CD1c-positive myeloid dendritic cell (primary cell): ENCODE results near the gene RPL37.
"Not testable (repeated sequence)": the region's sequence is repeated elsewhere in the genome, so short reads cannot be mapped to it uniquely, and the experiment has no call there.

Experiments
- DNase-seq: peaks from one replicate; pipeline ENCODE4 v3.0.0-alpha.2; 2016; ENCODE audit errors: extremely low spot score

The RPL37 gene

DNA sequence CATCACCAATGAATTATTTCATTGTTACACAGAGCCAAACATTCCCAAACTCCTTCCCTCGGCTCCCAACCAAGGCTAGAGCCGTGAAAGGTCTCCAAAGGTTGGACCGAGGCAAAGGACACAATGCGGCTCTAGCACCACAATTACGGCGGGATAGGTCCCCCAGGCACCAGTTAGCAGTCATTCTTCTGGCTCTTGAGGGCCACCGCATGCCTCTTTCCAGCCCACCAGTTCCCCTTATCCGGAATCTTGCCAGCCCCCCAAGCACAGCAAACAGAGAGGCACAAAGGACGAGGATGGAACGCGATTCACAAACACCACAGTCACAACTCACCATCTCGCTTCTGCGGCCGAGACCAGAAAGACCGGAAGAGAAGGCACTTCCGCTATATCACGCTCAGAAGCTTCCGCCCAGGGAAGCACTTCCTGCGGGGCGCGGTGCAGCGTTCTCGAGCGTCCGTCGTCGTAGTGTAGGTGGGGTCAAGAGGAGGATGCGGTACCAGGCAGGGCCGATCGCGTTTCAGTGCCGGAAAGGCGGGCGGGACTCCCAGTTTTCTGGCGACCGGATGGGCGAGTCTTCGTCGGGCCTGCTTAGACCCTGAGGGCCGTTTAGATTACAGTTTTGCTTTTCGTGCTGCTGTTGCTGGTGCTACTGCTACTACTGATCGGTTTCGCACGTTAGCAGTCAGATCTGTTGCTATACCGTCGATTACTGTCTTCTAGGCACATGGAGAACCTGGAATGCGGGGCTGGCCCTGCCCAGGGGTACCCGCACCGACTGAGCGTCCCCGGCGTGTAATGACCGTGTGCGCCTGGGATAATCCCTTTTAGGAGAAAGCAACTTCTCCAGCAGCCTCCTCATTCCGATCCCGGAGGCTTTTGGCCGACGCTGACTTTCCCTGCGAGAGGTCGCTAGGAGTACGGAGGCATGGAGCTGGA is at the start of gene RPL37:
RPL37 (minus strand) TSS at position 374 of the 939 bp plus-strand sequence; CDS start at position 337, 37 bp downstream.
- peak; percentile 96 for DNase-seq

- not testable (repeated sequence) for DNase-seq
Measured at GRCh38 chr5:40883051-40883450, 48.0 kb upstream of the RPL37 start.

GRCh38 chr5:40882291-40882690 is 47.3 kb upstream of the RPL37 start:
- DNase-seq: no peak

GRCh38 chr5:40879163-40879942 is 44.3 kb upstream of the RPL37 start:
- peak; percentile 55 for DNase-seq

DNA sequence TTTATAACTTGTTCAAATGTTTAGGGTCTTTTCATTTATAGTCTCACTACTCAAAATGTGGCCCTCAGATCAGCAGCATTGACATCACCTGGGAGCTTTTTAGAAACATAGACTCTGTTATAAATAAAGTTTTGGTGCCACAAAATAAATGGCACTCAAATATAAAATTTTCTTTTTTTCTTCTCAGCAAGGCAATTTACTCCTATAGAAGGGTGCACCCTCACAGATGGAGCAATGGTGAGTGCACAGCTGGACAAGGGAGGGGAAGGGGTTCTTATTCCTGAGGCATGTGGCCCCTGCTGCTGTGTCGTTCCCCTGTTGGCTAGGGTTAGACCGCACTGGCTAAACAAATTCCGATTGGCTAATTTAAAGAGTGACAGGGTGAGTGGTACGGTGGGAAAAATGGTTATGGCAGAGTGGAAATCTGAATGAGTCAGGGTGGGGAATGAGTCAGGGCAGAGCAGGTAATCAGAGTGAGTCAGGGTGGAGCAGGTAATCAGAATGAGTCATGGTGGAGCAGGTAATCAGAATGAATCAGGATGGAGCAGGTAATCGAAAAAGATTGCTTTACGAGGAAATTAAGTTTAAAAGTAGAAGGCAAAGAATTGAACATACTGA is 42.5 kb upstream of the RPL37 start:
- no peak for DNase-seq

- no peak for DNase-seq
Measured at GRCh38 chr5:40875958-40876357, 40.9 kb upstream of the RPL37 start.

DNA sequence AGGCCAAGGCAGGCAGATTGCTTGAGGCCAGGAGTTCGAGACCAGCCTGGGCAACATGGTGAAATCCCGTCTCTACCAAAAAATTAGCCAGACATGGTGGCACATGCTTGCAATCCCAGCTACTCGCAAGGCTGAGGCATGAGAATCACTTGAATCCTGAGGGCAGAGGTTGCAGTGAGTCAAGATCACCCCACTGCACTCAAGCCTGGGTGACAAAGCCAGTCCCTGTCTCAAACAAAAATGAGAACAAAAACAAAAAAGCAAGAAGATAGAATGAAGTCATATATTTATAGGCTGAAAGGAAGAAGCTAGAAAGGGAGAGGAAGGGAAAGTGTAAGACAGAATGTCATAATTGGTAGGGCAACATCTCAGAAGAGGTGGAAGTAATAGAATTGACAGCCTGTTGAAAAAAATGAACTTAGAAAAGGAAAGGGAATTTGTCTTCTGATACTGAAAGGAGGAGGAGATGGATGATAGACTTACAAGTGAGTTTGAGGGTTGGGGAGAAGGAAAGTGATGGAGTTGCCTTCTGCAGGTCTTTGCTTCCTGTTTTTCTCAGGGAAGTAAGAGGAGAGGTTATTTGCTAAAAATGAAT is 38.4 kb upstream of the RPL37 start:
- DNase-seq: no peak

- DNase-seq: not testable (repeated sequence)
Measured at GRCh38 chr5:40872253-40872652, 37.2 kb upstream of the RPL37 start.

DNA sequence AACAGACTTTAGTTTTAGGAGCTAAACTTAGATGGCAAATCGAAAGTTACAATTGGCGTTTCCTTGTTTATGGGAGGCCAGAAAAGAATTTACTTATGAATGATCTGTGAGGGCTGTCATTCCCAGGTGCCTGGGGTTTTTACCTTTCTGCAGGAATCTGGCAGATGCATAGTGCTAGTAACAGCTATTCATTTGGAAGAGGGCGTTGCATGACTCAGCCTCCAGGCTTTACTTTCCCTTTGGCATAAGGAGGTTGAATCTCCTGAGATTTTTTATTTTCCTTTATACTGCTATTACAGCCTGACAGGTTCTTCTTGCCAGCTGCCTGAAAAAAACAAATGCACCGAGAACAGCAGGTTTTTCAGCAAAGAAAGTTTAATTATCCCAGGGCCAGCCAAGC is 36.2 kb upstream of the RPL37 start:
- DNase-seq: no peak

DNA sequence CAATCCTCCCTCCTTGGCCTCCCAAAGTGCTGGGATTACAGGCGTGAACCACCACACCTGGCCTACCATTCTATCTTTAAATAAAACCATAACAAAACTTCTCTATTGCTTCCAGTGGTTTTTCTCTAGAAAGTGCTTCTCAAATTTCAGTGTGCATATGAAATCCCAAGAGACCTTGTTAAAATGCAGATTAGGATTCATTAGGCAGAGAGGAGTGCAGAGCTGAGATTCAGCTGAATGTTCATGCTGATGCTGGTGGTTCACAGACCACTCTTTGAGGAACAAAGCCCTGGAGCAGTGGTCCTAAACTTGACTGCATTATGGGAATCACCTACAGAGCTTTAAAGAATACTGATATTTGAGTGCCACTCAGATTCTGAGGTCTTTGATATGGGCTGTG is 34.4 kb upstream of the RPL37 start:
- no peak for DNase-seq

GRCh38 chr5:40866844-40867243 is 31.8 kb upstream of the RPL37 start:
- DNase-seq: no peak

- not testable (repeated sequence) for DNase-seq
Measured at GRCh38 chr5:40865004-40865403, 30.0 kb upstream of the RPL37 start.

GRCh38 chr5:40860711-40861110 is 25.7 kb upstream of the RPL37 start:
- DNase-seq: no peak

DNA sequence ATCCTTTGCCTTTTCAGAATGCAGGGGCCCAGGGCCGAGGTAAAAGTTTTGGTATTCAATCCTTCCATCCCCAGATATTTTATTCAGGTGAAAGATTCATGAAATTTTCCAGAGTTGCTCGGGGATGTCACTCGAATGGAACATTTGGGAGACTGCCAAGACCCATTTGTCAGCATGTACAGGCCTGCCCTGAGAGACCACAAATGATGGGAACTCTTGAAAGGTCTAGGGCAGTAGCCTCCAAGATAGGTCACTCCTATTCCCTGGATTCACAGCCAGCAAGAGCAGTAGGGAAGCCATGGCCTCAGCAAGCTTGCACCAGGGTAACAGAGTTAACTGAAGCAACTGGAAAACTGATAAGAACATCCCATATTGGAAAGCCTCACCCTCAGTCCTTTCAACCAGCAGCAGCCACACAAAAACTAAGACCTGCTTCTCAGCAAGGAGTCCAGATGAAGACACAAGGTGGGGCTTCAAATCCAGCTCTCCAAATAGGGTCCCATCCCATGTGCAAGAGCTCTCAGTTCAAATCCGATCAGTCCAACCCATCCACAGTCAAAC is 18.7 kb upstream of the RPL37 start:
- no peak for DNase-seq

- DNase-seq: no peak
Measured at GRCh38 chr5:40847525-40847924, 12.5 kb upstream of the RPL37 start.

GRCh38 chr5:40846371-40846770 is 11.3 kb upstream of the RPL37 start:
- no peak for DNase-seq

DNA sequence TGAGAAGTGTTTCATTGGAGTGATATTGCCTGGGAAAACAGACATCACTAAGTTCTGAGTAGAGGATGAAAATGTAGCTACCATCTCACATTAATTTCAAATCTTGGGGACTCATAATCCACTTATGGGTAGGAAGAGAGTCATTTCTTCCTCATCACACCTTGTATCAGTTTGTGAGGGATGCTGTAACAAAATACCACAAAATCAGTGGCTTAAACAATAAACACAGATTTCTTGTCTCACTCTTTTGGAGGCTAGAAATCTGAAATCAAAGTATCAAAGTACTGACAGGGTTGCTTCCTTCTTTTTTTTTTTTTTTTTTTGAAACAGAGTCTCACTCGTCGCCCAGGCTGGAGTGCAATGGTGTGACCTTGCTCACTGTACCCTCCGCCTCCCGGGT is 9.5 kb upstream of the RPL37 start:
- no peak for DNase-seq

DNA sequence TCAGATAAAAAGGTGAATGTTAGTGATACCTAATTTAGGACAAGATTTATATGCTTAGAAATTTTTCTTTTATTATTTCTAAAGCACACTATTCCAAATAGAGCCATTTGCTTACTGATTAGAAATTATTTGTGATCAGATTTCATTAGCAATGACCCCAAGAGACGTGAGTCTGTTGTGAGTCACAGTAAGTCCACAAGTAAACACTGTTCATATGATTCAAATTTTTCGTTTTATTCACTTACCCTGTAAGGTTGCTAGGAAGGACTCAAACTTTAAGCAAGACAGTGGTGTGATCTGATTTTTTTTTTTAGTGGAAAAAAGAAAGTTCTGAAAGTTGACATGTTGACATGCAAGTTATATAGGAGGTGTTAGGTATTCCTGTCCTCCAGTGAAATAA is 7.3 kb upstream of the RPL37 start:
- no peak for DNase-seq

GRCh38 chr5:40841068-40841805 is 6.2 kb upstream of the RPL37 start, which contains the start of gene CARD6:
TSS of gene CARD6 (plus strand) at chr5:40841367. CDS start at chr5:40841383, 16 bp downstream.
- peak; percentile 61 for DNase-seq

DNA sequence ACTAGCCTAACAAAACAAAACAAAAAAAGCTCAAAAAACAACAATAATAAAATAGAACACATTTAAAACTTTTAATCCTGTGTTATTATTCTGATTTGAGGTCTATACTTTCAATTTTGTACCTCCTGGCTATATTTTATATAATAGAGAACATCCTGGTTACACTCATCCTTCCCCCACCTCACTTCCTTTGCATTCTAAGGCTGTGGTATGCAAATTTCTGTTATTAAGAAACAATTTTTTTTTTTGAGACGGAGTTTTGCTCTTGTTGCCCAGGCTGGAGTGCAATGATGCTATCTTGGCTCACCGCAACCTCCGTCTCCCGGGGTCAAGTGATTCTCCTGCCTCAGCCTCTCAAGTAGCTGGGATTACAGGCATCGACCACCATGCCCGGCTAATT is 3.1 kb upstream of the RPL37 start:
- no peak for DNase-seq

DNA sequence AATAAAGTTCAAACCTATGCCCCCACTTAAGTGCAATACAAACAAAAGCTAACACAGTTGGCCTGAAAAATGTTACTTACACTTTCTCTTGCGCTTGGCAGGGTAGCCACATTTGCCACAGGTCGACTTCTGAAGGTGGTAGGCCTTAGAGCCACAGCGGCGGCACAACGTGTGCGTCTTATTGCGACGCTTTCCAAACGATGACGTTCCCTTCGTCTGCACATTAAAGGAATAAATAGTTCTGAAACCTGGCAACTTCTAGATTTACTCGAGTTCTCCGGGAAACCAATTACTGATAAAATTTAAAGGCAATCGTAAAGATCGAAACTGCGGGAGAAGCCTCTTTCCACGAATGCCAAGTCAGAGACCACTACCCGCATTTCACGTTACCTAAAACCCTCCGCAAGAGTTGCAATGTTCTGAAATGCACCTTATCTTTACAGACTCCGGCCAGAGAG is 602 bp downstream of the RPL37 start:
- peak; percentile 49 for DNase-seq
